Activated effector memory CD4-positive, alpha-beta T cell treated with Interleukin-2 at 50 U/mL for 16 hours (primary cell): ENCODE measurements around the gene GDF2.

ENCODE experiments used
- DNase-seq: peaks from one replicate; pipeline ENCODE4 v3.0.0-alpha.2; 2020

Gene GDF2

GRCh38 chr10:47294057-47294456, 28.2 kb upstream of the GDF2 start:
- DNase-seq = no peak

- DNase-seq = no peak
Measured at GRCh38 chr10:47294501-47294900, 27.8 kb upstream of the GDF2 start.

DNA sequence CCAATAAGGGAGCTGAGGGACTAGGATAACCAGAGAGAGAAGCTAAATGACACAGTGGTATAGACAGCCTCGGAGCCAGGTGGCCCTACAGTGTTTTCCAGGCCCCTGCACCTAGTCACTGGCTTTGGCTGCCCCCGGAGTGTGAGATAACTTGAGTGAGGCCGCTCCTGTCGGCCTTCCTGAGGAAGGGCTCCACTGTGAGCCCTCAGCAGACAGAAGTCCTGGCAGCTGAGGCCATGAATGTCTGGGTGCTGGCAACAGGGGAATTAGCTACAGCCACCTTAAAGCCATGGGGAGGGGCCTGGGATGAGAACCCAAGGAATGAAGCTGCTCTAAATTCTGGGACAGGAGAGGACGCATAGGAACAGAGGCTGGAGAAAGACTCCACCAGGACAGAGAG, 26.8 kb upstream of the GDF2 start:
- no peak for DNase-seq

GRCh38 chr10:47296156-47296894, 25.9 kb upstream of the GDF2 start:
- DNase-seq = no peak

DNA sequence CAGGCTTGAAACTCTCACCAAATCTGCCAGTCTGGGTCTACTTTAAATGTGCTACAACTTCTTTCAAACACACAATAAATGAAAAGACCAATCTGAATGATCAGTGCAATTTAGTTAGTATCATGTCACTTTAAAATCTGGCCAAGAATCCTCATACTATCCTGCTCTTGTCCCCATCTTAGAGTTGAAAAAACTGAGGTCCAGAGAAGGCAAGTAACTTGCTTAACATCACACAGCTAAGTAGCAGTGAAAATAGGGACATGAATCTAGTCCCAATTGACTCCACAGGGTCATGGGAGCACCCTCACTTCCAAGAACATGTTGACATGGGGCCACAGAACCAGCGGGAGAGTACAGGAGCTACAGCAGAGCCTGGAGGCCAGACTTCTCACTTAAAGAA, 25.3 kb upstream of the GDF2 start:
- DNase-seq = no peak

GRCh38 chr10:47297866-47298540, 24.3 kb upstream of the GDF2 start:
- DNase-seq = no peak

- DNase-seq = no peak
Measured at GRCh38 chr10:47298715-47299114, 23.5 kb upstream of the GDF2 start.

DNA sequence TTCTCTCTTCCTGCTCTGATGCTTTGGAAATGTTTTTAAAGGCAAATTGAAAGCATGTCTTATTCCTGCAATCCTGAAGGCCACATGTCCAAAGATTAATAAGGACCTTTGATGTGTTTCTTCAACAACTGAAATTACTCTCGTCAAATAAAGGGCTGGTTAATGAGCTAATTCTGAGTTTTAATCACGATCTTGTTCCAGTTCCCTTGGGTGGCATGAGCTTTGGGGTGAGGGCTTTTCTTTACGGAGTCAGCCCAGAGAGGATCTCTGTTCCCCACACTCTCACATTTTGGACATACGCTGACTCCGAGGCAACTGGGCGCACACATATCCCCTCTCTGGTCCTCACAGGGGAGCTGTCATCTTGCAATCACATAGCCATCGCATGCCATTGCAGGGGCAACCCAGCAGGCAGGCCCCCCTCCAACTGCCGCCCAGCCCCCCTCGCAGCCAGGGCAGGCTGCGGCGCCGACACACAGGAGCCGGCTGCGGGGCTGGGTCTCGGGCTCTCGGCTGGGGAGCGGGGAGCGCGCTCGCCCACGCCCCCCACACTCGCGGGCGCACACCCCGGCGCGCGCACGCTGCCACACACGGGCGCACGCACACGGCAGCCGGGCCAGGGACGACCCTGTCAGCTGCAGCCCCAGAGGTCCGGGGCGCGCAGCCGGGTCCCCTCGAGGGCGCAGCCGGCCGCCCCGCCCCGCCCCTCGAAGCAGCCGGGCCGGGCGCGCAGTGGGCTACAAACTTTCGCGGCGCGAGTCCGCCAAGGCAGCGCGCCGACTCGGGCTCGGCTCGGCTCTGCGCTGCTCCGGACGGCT, 22.4 kb upstream of the GDF2 start, which contains the start of gene GDF10:
Gene GDF10, plus strand, starts transcription at position 587 of the 818 bp plus-strand sequence. CDS start 455 bp downstream, outside the sequence.
- DNase-seq = no peak

- no peak for DNase-seq
Measured at GRCh38 chr10:47300429-47300931, 21.8 kb upstream of the GDF2 start.

GRCh38 chr10:47301833-47302232, 20.4 kb upstream of the GDF2 start:
- DNase-seq = no peak

- no peak for DNase-seq
Measured at GRCh38 chr10:47303105-47303504, 19.1 kb upstream of the GDF2 start.

DNA sequence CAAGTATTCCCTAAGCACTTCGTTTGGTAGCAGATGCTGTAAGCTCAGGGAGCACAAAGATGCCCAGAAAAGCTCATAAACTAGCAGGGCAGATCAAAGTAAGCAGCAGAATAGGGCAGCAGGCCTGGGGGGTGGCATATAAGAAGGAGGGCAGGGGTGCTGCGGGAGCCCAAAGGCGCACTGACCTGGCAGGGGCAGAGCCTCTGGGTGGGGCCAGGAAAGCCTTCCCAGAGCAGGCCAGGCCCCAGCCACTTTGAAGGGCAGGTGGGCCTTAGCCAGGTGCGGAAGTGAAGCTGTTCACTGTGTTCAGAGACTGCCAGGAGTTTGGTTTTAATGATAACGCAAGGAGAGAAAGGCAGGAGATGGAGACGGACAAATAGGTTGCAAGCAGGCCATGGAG, 18.4 kb upstream of the GDF2 start:
- DNase-seq = no peak

GRCh38 chr10:47305566-47305965, 16.7 kb upstream of the GDF2 start:
- DNase-seq = no peak

GRCh38 chr10:47306387-47307210, 15.7 kb upstream of the GDF2 start:
- DNase-seq = no peak

GRCh38 chr10:47307381-47307780, 14.9 kb upstream of the GDF2 start:
- DNase-seq = no peak

DNA sequence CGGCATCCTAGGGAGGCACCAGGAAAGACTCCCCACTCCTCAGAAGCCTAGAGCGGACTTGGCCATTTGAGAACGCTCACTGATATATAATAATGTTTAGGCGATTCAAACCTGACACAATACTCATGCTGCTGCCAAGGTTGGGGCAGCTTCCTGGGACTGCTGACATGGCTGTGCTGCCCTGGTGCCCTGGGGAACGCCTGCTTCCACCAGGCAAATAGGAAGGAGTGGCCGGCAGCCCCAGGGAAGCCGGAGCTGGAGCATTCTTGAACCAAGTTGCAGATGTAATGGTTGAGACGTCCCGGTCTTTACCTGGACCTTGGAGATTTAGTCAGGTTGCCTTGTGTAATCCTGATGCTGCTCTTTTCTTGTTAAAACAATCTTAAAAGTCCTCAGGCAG, 13.5 kb upstream of the GDF2 start:
- DNase-seq = no peak

GRCh38 chr10:47309408-47310089, 12.7 kb upstream of the GDF2 start:
- no peak for DNase-seq

DNA sequence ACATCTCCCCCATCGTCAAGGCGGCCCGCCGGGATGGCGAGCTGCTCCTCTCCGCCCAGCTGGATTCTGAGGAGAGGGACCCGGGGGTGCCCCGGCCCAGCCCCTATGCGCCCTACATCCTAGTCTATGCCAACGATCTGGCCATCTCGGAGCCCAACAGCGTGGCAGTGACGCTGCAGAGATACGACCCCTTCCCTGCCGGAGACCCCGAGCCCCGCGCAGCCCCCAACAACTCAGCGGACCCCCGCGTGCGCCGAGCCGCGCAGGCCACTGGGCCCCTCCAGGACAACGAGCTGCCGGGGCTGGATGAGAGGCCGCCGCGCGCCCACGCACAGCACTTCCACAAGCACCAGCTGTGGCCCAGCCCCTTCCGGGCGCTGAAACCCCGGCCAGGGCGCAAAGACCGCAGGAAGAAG, 12.2 kb upstream of the GDF2 start:
- DNase-seq = no peak

GRCh38 chr10:47311193-47311931, 10.9 kb upstream of the GDF2 start:
- DNase-seq = peak; percentile 56

DNA sequence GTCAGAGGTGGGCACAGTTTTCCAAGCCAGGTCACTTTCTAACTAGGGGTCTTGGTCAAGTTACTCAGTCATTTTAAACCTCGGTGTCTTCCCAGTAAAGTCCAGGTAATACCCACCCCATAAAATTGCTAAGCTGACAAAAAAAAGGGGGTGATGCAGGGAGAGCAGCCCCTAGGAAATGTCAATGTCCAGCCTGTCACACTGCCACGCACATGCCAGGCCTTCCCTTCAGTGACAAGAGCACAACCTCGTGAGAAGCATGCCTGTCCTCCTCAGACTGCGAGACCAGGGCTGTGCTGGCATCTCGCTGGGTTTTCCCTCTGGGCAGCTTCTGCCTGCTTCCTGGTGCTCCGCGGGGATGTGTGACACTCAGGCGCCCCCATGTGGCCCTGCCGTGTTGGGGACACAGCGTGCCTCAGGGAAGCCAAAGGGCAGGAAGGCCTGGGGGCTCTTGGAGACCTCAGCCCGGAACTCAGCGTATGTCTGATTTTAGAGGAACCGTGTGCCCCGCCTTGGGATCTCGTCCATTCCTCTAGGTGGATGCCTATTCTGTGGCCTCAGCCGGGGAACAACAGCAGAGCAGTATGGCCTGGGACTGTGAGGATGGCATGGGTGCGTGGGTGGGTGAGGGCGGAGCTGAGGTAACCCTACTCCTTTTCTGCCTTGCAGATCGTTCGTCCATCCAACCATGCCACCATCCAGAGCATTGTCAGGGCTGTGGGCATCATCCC, 10.2 kb upstream of the GDF2 start:
- peak; percentile 74 for DNase-seq

DNA sequence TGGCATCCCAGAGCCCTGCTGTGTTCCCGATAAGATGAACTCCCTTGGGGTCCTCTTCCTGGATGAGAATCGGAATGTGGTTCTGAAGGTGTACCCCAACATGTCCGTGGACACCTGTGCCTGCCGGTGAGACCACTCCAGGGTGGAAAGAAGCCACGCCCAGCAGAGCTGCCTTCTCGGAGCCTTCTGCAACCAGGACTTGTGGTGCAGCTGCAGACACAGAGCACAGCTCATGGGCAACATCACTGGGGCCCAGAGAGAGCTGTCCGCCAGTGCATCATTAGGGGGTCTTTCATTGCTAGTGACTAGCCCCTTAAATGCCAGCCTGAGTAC, 9.6 kb upstream of the GDF2 start:
- no peak for DNase-seq
